Keratinocyte (primary cell): Measurements from ENCODE around the gene AJM1. TPM values are rescaled to one million over a fixed set of nuclear protein-coding genes. Genes with fewer than 3 reads are reported as not detected.

Source experiments
- DNase-seq: peaks from one replicate; pipeline ENCODE4 v3.0.0-alpha.2; 2011; ENCODE audit warnings: low read depth, missing footprints, low spot score
- FAIRE-seq: peaks from 2 replicates; lab custom pipeline; 2011; peaks lifted over from hg19 to GRCh38; lab: Jason Lieb, UNC
- H2AFZ ChIP-seq: 2 replicates; pipeline ENCODE4 v1.6.0; 2012; ENCODE audit warnings: low read length, control low read depth, inconsistent platforms; ENCODE audit not compliant: control insufficient read depth
- H3K27ac ChIP-seq: 2 replicates; pipeline ENCODE4 v1.5.1; 2011; ENCODE audit warnings: low read length; ENCODE audit not compliant: control insufficient read depth, insufficient read depth
- H3K27me3 ChIP-seq: 3 replicates; pipeline ENCODE4 v1.6.0; 2011; ENCODE audit warnings: low read length; ENCODE audit not compliant: control insufficient read depth, insufficient read depth; ENCODE audit errors: extremely low read depth
- H3K36me3 ChIP-seq, 2 experiments: 2 replicates in 1 of 2; 3 replicates in 1 of 2; pipeline ENCODE4 v1.5.1; 2011; ENCODE audit warnings: low read length in 2 of 2, mild to moderate bottlenecking in 1 of 2; ENCODE audit not compliant: control insufficient read depth in 2 of 2, insufficient read depth in 2 of 2; ENCODE audit errors: extremely low read depth in 1 of 2
- H3K4me1 ChIP-seq: 3 replicates; pipeline ENCODE4 v1.5.1; 2011; ENCODE audit warnings: low read length; ENCODE audit not compliant: control insufficient read depth, insufficient read depth; ENCODE audit errors: extremely low read depth
- H3K4me2 ChIP-seq: 3 replicates; pipeline ENCODE4 v1.6.0; 2011; ENCODE audit warnings: low read depth, low read length; ENCODE audit not compliant: control insufficient read depth, insufficient read depth; ENCODE audit errors: extremely low read depth
- H3K4me3 ChIP-seq, 3 experiments: fragments of 200-600 bp in 1 of 3; sonication (generic) in 1 of 3; 2 replicates in 2 of 3; 3 replicates in 1 of 3; pipeline ENCODE4 v1.5.1; 2011 to 2016; ENCODE audit warnings: low read length in 3 of 3, mild to moderate bottlenecking in 3 of 3, control low read depth in 2 of 3, inconsistent platforms in 1 of 3, low read depth in 1 of 3, mixed read lengths in 1 of 3, mixed run types in 1 of 3, moderate library complexity in 1 of 3; ENCODE audit not compliant: control insufficient read depth in 2 of 3, insufficient read depth in 2 of 3; ENCODE audit errors: extremely low read depth in 1 of 3
- H3K79me2 ChIP-seq: 2 replicates; pipeline ENCODE4 v1.6.0; 2012; ENCODE audit warnings: low read length; ENCODE audit not compliant: control insufficient read depth, insufficient read depth
- H3K9ac ChIP-seq: 3 replicates; pipeline ENCODE4 v1.6.0; 2011; ENCODE audit warnings: low read length; ENCODE audit not compliant: control insufficient read depth, insufficient read depth; ENCODE audit errors: extremely low read depth
- H3K9me1 ChIP-seq: 3 replicates; pipeline ENCODE4 v1.6.0; 2011; ENCODE audit warnings: low read length; ENCODE audit not compliant: control insufficient read depth, insufficient read depth; ENCODE audit errors: extremely low read depth
- H3K9me3 ChIP-seq: 2 replicates; pipeline ENCODE4 v1.5.1; 2012; ENCODE audit warnings: low read depth, low read length; ENCODE audit not compliant: control insufficient read depth
- H4K20me1 ChIP-seq: 3 replicates; pipeline ENCODE4 v1.6.0; 2011; ENCODE audit warnings: low read length; ENCODE audit not compliant: control insufficient read depth, insufficient read depth; ENCODE audit errors: extremely low read depth
- CTCF ChIP-seq, 3 experiments: IDR thresholded peaks in 1 of 3; conservative IDR thresholded peaks in 1 of 3; optimal IDR thresholded peaks in 1 of 3; 2 replicates in 2 of 3; 3 replicates in 1 of 3; pipeline versions ENCODE3 to v1.5.1; 2011; ENCODE audit warnings: low read length in 3 of 3, mild to moderate bottlenecking in 3 of 3, moderate library complexity in 2 of 3, control low read depth in 1 of 3, inconsistent platforms in 1 of 3; ENCODE audit not compliant: insufficient read depth in 2 of 3; ENCODE audit errors: extremely low read depth in 1 of 3
- EZH2 ChIP-seq: IDR thresholded peaks from one replicate; pipeline ENCODE4 v1.6.1; 2012; ENCODE audit warnings: inconsistent platforms, mild to moderate bottlenecking, low read length, moderate library complexity
- dilution Hi-C: fragments of 300-500 bp; cut with MboI; formaldehyde crosslinking; loops from one replicate; pipeline ENCODE4 v1.7.0; 2020; ENCODE audit warnings: low sequenced_read_pairs; ENCODE audit not compliant: extremely low pct_ligation_motif_present
- polyA plus RNA-seq, 5 experiments: library from polyadenylated mRNA; depleted of rRNA in 3 of 5; stranded (reverse) in 3 of 5; stranded (forward) in 1 of 5; unstranded in 1 of 5; fragments of >200 nt; gene quantifications; 1 replicate in 1 of 5; 2 replicates in 3 of 5; 3 replicates in 1 of 5; pipeline versions ENCODE4 v1.2.1 to v1.2.3, GENCODE V29; 2011 to 2012; ENCODE audit warnings: missing spikeins in 2 of 5, low read depth in 1 of 5, low replicate concordance in 1 of 5

AJM1 gene
- polyA plus RNA-seq, 1 donor (not counting 4 experiments of a cell fraction or from before 2014, with no cell fraction given), result 0.12 TPM

GRCh38 chr9:136857581-136858412, 15.5 kb downstream of the AJM1 start:
- Histone ChIP-seq H3K4me1 (peaks cover 3% of the 10 kb centered on the region), H3K9me3 (no peaks in the 10 kb centered on the region), H3K4me2 (no peak overlapping the region), H3K27me3 (no peaks in the 10 kb centered on the region), H3K79me2 (no peaks in the 10 kb centered on the region), H2AFZ (no peak overlapping the region), H4K20me1 (peaks cover 5% of the 10 kb centered on the region), H3K4me3 (no peak overlapping the region), H3K36me3 (peaks cover 11 to 13% of the 10 kb centered on the region in 2 experiments), H3K9ac (no peak overlapping the region), H3K9me1 (no peaks in the 10 kb centered on the region), H3K27ac (no peak overlapping the region)
- DNase-seq (no peak), FAIRE-seq (no peak)
- dilution Hi-C loops, result no loop called here
- TF ChIP-seq EZH2 (no peak), CTCF (optimal IDR thresholded peaks at IDR 0.05 in 1 of 3, IDR thresholded peaks at IDR 0.05 in 1 of 3, conservative IDR thresholded peaks at IDR 0.05 in 1 of 3; ENCODE audit: extremely low read depth in 1 of 3, insufficient read depth in 2 of 3, low read length in 3 of 3) (no peak)

- FAIRE-seq, result no peak
- H3K9me3 ChIP-seq, result no peaks in the 10 kb centered on the region
- H3K27me3 ChIP-seq, result no peaks in the 10 kb centered on the region
- no peak overlapping the region for H3K4me2 ChIP-seq
- H3K36me3 ChIP-seq, result peaks cover 17% of the 10 kb centered on the region in 2 experiments
- no peaks in the 10 kb centered on the region for H3K9me1 ChIP-seq
- H3K79me2 ChIP-seq, result no peaks in the 10 kb centered on the region
- peaks cover 3% of the 10 kb centered on the region for H3K4me1 ChIP-seq
- no peak overlapping the region for H3K4me3 ChIP-seq
- no peak overlapping the region for H2AFZ ChIP-seq
- H4K20me1 ChIP-seq, result peaks cover 5% of the 10 kb centered on the region
- dilution Hi-C loops, result no loop called here
- H3K9ac ChIP-seq, result no peak overlapping the region
- H3K27ac ChIP-seq, result no peak overlapping the region
- TF ChIP-seq EZH2 (no peak), CTCF (optimal IDR thresholded peaks at IDR 0.05 in 1 of 3, IDR thresholded peaks at IDR 0.05 in 1 of 3, conservative IDR thresholded peaks at IDR 0.05 in 1 of 3; ENCODE audit: extremely low read depth in 1 of 3, insufficient read depth in 2 of 3, low read length in 3 of 3) (no peak)
- DNase-seq, result no peak
Measured at GRCh38 chr9:136858452-136858843, 16.2 kb downstream of the AJM1 start.
